CD14-positive monocyte (primary cell): Measurements from ENCODE around the gene POLR2J. TPM values are rescaled to one million over a fixed set of nuclear protein-coding genes. Genes with fewer than 3 reads are reported as not detected.
A peak's percentile ranks its signal among the peaks of the same experiment; 100 is the strongest.

Experiments used
- DNase-seq, 3 donors: peaks; one replicate each; pipeline ENCODE4 v3.0.0-alpha.2; 2011 to 2022
- H2AFZ ChIP-seq: 2 replicates; pipeline ENCODE4 v1.6.0; 2012; ENCODE audit warnings: mild to moderate bottlenecking, low read depth, low read length, inconsistent platforms; ENCODE audit not compliant: insufficient read depth, poor library complexity, severe bottlenecking
- H3K27ac ChIP-seq, 2 donors: 1 replicate in 1 of 2; 2 replicates in 1 of 2; pipeline ENCODE4 v1.5.1; 2012 to 2013; ENCODE audit warnings: low read length in 2 of 2, control low read depth in 1 of 2, inconsistent platforms in 1 of 2, low read depth in 1 of 2, mild to moderate bottlenecking in 1 of 2
- H3K27me3 ChIP-seq, 2 donors: one replicate each; pipeline versions ENCODE4 v1.6.0 to v1.6.1; 2011 to 2013; ENCODE audit warnings: low read length in 2 of 2; ENCODE audit not compliant: control insufficient read depth in 2 of 2, insufficient read depth in 2 of 2
- H3K36me3 ChIP-seq, 2 donors: replicated peaks in 1 of 2; 1 replicate in 1 of 2; 2 replicates in 1 of 2; pipeline versions ENCODE4 v1.5.1 to v1.6.1; 2012 to 2013; ENCODE audit warnings: low read length in 2 of 2, control low read depth in 1 of 2, inconsistent platforms in 1 of 2, mild to moderate bottlenecking in 1 of 2; ENCODE audit not compliant: insufficient read depth in 2 of 2, control insufficient read depth in 1 of 2
- H3K4me1 ChIP-seq, 2 donors: 1 replicate in 1 of 2; 2 replicates in 1 of 2; pipeline versions ENCODE4 v1.5.1 to v1.6.1; 2012 to 2013; ENCODE audit warnings: low read length in 2 of 2, control low read depth in 1 of 2, inconsistent platforms in 1 of 2, mild to moderate bottlenecking in 1 of 2, moderate library complexity in 1 of 2; ENCODE audit not compliant: insufficient read depth in 2 of 2, control insufficient read depth in 1 of 2
- H3K4me2 ChIP-seq: replicated peaks from 2 replicates; pipeline ENCODE3; 2012; ENCODE audit warnings: low read length, moderate library complexity, mild to moderate bottlenecking; ENCODE audit not compliant: poor library complexity, severe bottlenecking; ENCODE audit errors: extremely low read depth
- H3K4me3 ChIP-seq, 3 experiments: fragments of 200-600 bp in 1 of 3; sonication (generic) in 1 of 3; replicated peaks in 1 of 3; 1 replicate in 2 of 3; 2 replicates in 1 of 3; pipeline ENCODE4 v1.5.1; 2011 to 2013; ENCODE audit warnings: low read length in 3 of 3, mild to moderate bottlenecking in 3 of 3, control low read depth in 2 of 3, low read depth in 2 of 3, inconsistent platforms in 1 of 3, moderate library complexity in 1 of 3
- H3K79me2 ChIP-seq: 2 replicates; pipeline ENCODE4 v1.6.0; 2012; ENCODE audit warnings: mild to moderate bottlenecking, control low read depth, inconsistent platforms, low read length, moderate library complexity; ENCODE audit not compliant: insufficient read depth
- H3K9ac ChIP-seq: 2 replicates; pipeline ENCODE4 v1.6.0; 2017; ENCODE audit warnings: low read length, mild to moderate bottlenecking; ENCODE audit not compliant: insufficient read depth, poor library complexity, severe bottlenecking
- H3K9me3 ChIP-seq, 2 donors: replicated peaks in 1 of 2; 1 replicate in 1 of 2; 2 replicates in 1 of 2; pipeline versions ENCODE4 v1.5.1 to v1.6.1; 2012 to 2013; ENCODE audit warnings: low read length in 2 of 2, control low read depth in 1 of 2; ENCODE audit not compliant: control insufficient read depth in 1 of 2, insufficient read depth in 1 of 2
- H4K20me1 ChIP-seq: 2 replicates; pipeline ENCODE4 v1.6.0; 2012; ENCODE audit warnings: mild to moderate bottlenecking, low read length, control low read depth, moderate library complexity; ENCODE audit not compliant: insufficient read depth
- H3K27ac Mint-ChIP-seq, 7 donors: one replicate each; pipeline ENCODE4 v1.8.0; 2020; ENCODE audit warnings: mild to moderate bottlenecking in 7 of 7, mixed read lengths in 7 of 7, moderate library complexity in 6 of 7, inconsistent platforms in 2 of 7
- H3K27me3 Mint-ChIP-seq, 3 donors: one replicate each; pipeline ENCODE4 v1.8.0; 2021 to 2022; ENCODE audit warnings: low read depth in 3 of 3, mild to moderate bottlenecking in 3 of 3, mixed read lengths in 3 of 3, moderate library complexity in 3 of 3, inconsistent platforms in 1 of 3
- H3K36me3 Mint-ChIP-seq, 2 donors: one replicate each; pipeline ENCODE4 v1.8.0; 2020; ENCODE audit warnings: mixed read lengths in 2 of 2, inconsistent platforms in 1 of 2, mild to moderate bottlenecking in 1 of 2
- H3K4me1 Mint-ChIP-seq: one replicate; pipeline ENCODE4 v1.8.0; 2020; ENCODE audit warnings: mild to moderate bottlenecking, mixed read lengths
- H3K4me3 Mint-ChIP-seq, 2 donors: one replicate each; pipeline ENCODE4 v1.8.0; 2020; ENCODE audit warnings: mild to moderate bottlenecking in 2 of 2, mixed read lengths in 2 of 2, moderate library complexity in 1 of 2
- H3K9me3 Mint-ChIP-seq, 7 donors: one replicate each; pipeline ENCODE4 v1.8.0; 2020 to 2022; ENCODE audit warnings: mixed read lengths in 7 of 7, mild to moderate bottlenecking in 6 of 7, moderate library complexity in 6 of 7, inconsistent platforms in 2 of 7
- WGBS: methylation state at CpG from one replicate; pipeline ENCODE4 v1.1.5; 2013; ENCODE audit warnings: missing lambda C conversion rate; ENCODE audit not compliant: insufficient coverage; 5-methylcytosine and 5-hydroxymethylcytosine counted together
- intact Hi-C, 2 donors: fragments of 100-400 bp; cut with micrococcal nuclease; formaldehyde crosslinking; loops; one replicate each; pipeline versions ENCODE4 v1.15.0 to v1.15.1; 2023
- polyA plus RNA-seq, 3 donors: library from polyadenylated mRNA; depleted of rRNA in 1 of 3; unstranded in 2 of 3; stranded (reverse) in 1 of 3; fragments of 300-500 nt in 2 of 3; fragments of >200 nt in 1 of 3; fragmentation: Illumina TruSeq in 2 of 3; gene quantifications; 1 replicate in 2 of 3; 2 replicates in 1 of 3; pipeline ENCODE4 v1.2.3, GENCODE V29; 2012 to 2021
- TF ChIP-seq, protein P1 (sequence below): fragments of 200-600 bp; IDR thresholded peaks from one replicate; pipeline ENCODE4 v1.8.0; 2022; ENCODE audit warnings: antibody characterized with exemption, mild to moderate bottlenecking

The POLR2J gene
- polyA plus RNA-seq, 3 donors = 65.7 to 104 (median 85.0) TPM

DNA sequence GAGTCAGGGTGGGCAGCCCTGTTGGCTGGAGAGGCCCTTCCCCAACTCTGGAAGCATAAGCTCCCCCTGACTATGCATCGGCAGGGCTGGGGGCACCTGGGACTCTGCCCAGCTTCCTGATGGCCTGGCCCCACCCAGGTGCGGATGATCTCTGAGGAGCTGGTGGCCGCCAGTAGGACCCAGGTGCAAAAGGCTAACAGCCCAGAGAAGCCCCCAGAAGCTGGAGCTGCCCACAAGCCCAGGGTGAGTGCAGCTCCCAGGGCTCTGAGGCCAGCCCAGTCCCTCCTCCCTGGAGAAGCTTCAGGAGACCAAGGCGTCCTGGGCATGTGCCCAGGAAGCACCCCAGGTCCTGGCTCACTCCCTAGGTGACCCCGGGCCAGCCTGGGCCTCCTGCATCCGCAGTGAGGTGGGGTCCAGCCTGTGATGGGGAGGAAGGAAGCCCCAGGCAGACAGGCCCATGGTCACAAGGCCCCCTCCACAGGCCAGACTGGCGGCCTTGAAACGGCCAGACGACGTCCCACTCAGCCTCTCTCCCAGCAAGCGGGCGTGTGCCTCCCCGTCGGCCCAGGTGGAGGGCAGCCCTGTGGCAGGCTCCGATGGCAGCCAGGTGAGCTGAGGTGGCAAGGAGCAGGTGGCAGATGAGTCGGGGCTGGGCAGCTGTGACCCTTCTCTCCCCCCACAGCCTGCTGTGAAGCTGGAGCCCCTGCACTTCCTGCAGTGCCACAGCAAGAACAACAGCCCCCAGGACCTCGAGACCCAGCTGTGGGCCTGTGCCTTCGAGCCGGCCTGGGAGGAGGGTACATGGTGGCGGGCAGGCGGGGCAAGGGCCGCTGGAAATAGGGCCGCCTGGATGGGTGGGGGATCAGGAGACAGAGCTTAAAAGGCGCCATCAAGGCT lies 10.9 kb downstream of the POLR2J start:
- Histone ChIP-seq H4K20me1 (no peaks in the 10 kb centered on the region), H3K79me2 (peaks cover 19% of the 10 kb centered on the region), H3K4me1 (peaks cover 19 to 20% of the 10 kb centered on the region in 2 donors), H3K4me3 (no peak overlapping the region), H3K9ac (no peak overlapping the region), H3K27me3 (no peaks in the 10 kb centered on the region), H3K36me3 (peaks cover 6 to 8% of the 10 kb centered on the region in 2 donors), H2AFZ (no peak overlapping the region), H3K9me3 (no peaks in the 10 kb centered on the region), H3K27ac (no peak overlapping the region), H3K4me2 (no peak overlapping the region)
- TF ChIP-seq, protein P1, sequence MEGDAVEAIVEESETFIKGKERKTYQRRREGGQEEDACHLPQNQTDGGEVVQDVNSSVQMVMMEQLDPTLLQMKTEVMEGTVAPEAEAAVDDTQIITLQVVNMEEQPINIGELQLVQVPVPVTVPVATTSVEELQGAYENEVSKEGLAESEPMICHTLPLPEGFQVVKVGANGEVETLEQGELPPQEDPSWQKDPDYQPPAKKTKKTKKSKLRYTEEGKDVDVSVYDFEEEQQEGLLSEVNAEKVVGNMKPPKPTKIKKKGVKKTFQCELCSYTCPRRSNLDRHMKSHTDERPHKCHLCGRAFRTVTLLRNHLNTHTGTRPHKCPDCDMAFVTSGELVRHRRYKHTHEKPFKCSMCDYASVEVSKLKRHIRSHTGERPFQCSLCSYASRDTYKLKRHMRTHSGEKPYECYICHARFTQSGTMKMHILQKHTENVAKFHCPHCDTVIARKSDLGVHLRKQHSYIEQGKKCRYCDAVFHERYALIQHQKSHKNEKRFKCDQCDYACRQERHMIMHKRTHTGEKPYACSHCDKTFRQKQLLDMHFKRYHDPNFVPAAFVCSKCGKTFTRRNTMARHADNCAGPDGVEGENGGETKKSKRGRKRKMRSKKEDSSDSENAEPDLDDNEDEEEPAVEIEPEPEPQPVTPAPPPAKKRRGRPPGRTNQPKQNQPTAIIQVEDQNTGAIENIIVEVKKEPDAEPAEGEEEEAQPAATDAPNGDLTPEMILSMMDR = no peak
- Mint-ChIP-seq H3K4me3 (no peak overlapping the region), H3K4me1 (peaks cover 23% of the 10 kb centered on the region), H3K9me3 (no peaks in the 10 kb centered on the region), H3K27me3 (peaks cover 0 to 2% (median 2%) of the 10 kb centered on the region in 3 donors), H3K27ac (peak overlapping the region in 1 of 7 donors; percentile 28), H3K36me3 (peaks cover 7 to 8% of the 10 kb centered on the region in 2 donors)
- intact Hi-C loops = loop anchor here in 1 of 2 donors (10.0 kb wide), 1 partner anchor 183 kb away; the partner anchor contains the start of gene SH2B2
- no peak for DNase-seq
- 95% methylated on average over 19 of the region's 24 CpGs for WGBS

DNA sequence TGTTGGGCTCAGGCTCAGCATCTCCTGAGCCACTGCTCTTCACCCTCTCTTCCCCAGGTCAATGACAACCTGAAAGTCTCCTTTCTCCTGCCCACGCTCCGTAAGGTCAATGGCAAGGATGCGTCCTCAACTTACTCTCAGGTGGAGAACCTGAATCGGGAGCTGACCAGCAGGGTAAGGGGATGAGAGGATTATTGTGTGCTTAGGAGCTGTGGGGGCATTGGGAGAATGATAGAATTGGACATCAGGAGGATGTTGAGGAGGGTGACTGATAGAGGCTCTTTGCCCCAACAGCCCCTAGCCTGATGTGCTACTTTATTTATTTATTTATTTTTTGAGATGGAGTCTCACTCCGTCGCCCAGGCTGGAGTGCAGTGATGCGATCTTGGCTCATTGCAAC lies 12.6 kb downstream of the POLR2J start:
- Mint-ChIP-seq H3K9me3 (no peaks in the 10 kb centered on the region), H3K27ac (no peak overlapping the region), H3K36me3 (peaks cover 2 to 8% of the 10 kb centered on the region in 2 donors), H3K27me3 (peaks cover 0 to 2% (median 2%) of the 10 kb centered on the region in 3 donors), H3K4me1 (peaks cover 26% of the 10 kb centered on the region), H3K4me3 (peak overlapping the region; percentile 88 to 93)
- H3K4me2 ChIP-seq = peak overlapping the region; percentile 91
- peaks cover 29% of the 10 kb centered on the region for H3K79me2 ChIP-seq
- H3K27me3 ChIP-seq = no peaks in the 10 kb centered on the region
- H4K20me1 ChIP-seq = no peaks in the 10 kb centered on the region
- peaks cover 19 to 20% of the 10 kb centered on the region in 2 donors for H3K4me1 ChIP-seq
- no peaks in the 10 kb centered on the region for H3K36me3 ChIP-seq
- WGBS = 100% methylated on average over 2 of the region's 7 CpGs
- intact Hi-C loops = loop anchor here in 1 of 2 donors (10.0 kb wide), 1 partner anchor 181 kb away; the partner anchor contains the start of gene SH2B2
- no peak overlapping the region for H2AFZ ChIP-seq
- TF ChIP-seq, protein P1 = no peak
- no peak overlapping the region for H3K4me3 ChIP-seq
- H3K27ac ChIP-seq = no peak overlapping the region
- DNase-seq = no peak
- no peaks in the 10 kb centered on the region for H3K9me3 ChIP-seq
- no peak overlapping the region for H3K9ac ChIP-seq
